ENCODE results near the gene EEF2. TPM values are rescaled to one million over a fixed set of nuclear protein-coding genes. Genes with fewer than 3 reads are reported as not detected.
"Not testable (repeated sequence)": the region's sequence is repeated elsewhere in the genome, so short reads cannot be mapped to it uniquely, and the experiment has no call there.

EEF2 gene
- total RNA-seq, 1 donor from 2014 or later: 3,162 TPM

GRCh38 chr19:3955688-3956087 is 29.6 kb downstream of the EEF2 start:
- no peak for DNase-seq (ENCODE audit: extremely low spot score, unreplicated experiment)
- Mint-ChIP-seq H3K4me3 (ENCODE audit: unreplicated experiment) (no peak overlapping the region), H3K27me3 (ENCODE audit: unreplicated experiment) (no peaks in the 10 kb centered on the region)

GRCh38 chr19:3955276-3955675 is 30.0 kb downstream of the EEF2 start:
- H3K27ac Mint-ChIP-seq (ENCODE audit: unreplicated experiment); H3K9me3 Mint-ChIP-seq (ENCODE audit: unreplicated experiment); DNase-seq (ENCODE audit: extremely low spot score, unreplicated experiment); H3K27me3 Mint-ChIP-seq (ENCODE audit: unreplicated experiment); H3K4me3 Mint-ChIP-seq (ENCODE audit: unreplicated experiment); H3K36me3 Mint-ChIP-seq (ENCODE audit: unreplicated experiment): not testable (repeated sequence)
- H3K4me1 Mint-ChIP-seq (ENCODE audit: unreplicated experiment): peaks cover 13% of the 10 kb centered on the region

More at GRCh38 chr19:3955688-3956087, 29.6 kb downstream of the EEF2 start:
- peaks cover 13% of the 10 kb centered on the region for H3K4me1 Mint-ChIP-seq (ENCODE audit: unreplicated experiment)
- no peaks in the 10 kb centered on the region for H3K9me3 Mint-ChIP-seq (ENCODE audit: unreplicated experiment)
- H3K36me3 Mint-ChIP-seq (ENCODE audit: unreplicated experiment): peaks cover 9% of the 10 kb centered on the region
- no peak for TF ChIP-seq CTCF (IDR thresholded peaks at IDR 0.05)
- no peak overlapping the region for H3K27ac Mint-ChIP-seq (ENCODE audit: unreplicated experiment)

GRCh38 chr19:3954107-3954506 is 31.2 kb downstream of the EEF2 start:
- TF ChIP-seq CTCF (IDR thresholded peaks at IDR 0.05): no peak
- DNase-seq (ENCODE audit: extremely low spot score, unreplicated experiment): no peak
- Mint-ChIP-seq H3K36me3 (ENCODE audit: unreplicated experiment) (peaks cover 9% of the 10 kb centered on the region), H3K27me3 (ENCODE audit: unreplicated experiment) (no peaks in the 10 kb centered on the region), H3K9me3 (ENCODE audit: unreplicated experiment) (no peaks in the 10 kb centered on the region), H3K27ac (ENCODE audit: unreplicated experiment) (no peak overlapping the region), H3K4me1 (ENCODE audit: unreplicated experiment) (peaks cover 13% of the 10 kb centered on the region), H3K4me3 (ENCODE audit: unreplicated experiment) (no peak overlapping the region)

GRCh38 chr19:3952755-3953276 is 32.4 kb downstream of the EEF2 start:
- not testable (repeated sequence) for H3K9me3 Mint-ChIP-seq (ENCODE audit: unreplicated experiment); H3K36me3 Mint-ChIP-seq (ENCODE audit: unreplicated experiment); H3K27me3 Mint-ChIP-seq (ENCODE audit: unreplicated experiment); DNase-seq (ENCODE audit: extremely low spot score, unreplicated experiment); H3K4me3 Mint-ChIP-seq (ENCODE audit: unreplicated experiment); H3K27ac Mint-ChIP-seq (ENCODE audit: unreplicated experiment)
- H3K4me1 Mint-ChIP-seq (ENCODE audit: unreplicated experiment): peaks cover 13% of the 10 kb centered on the region

GRCh38 chr19:3950871-3951861 is 34.1 kb downstream of the EEF2 start:
- Mint-ChIP-seq H3K4me1 (ENCODE audit: unreplicated experiment) (peaks cover 13% of the 10 kb centered on the region), H3K36me3 (ENCODE audit: unreplicated experiment) (peaks cover 5% of the 10 kb centered on the region), H3K4me3 (ENCODE audit: unreplicated experiment) (no peak overlapping the region), H3K27me3 (ENCODE audit: unreplicated experiment) (no peaks in the 10 kb centered on the region), H3K27ac (ENCODE audit: unreplicated experiment) (no peak overlapping the region), H3K9me3 (ENCODE audit: unreplicated experiment) (no peaks in the 10 kb centered on the region)
- DNase-seq (ENCODE audit: extremely low spot score, unreplicated experiment): no peak
- TF ChIP-seq CTCF (IDR thresholded peaks at IDR 0.05): no peak
